HepG2 (cell line): ENCODE measurements around the gene SYT14. TPM values are rescaled to one million over a fixed set of nuclear protein-coding genes. Genes with fewer than 3 reads are reported as not detected.

Experiments
- ATAC-seq: fragments of 200-7000 bp; cut with Tn5 transposase; 3 replicates; pipeline ENCODE4 v1.9.1; 2020; ENCODE audit warnings: mild to moderate bottlenecking, moderate library complexity
- BruUV-seq: library from RNA; stranded (reverse); fragments of 400-500 nt; replicated peaks from 2 replicates; lab custom pipeline; 2021; lab: Mats Ljungman, UMichigan
- CTCF ChIA-PET: fragments of 300-600 bp; formaldehyde crosslinking; extraction: SDS; loops from one replicate; lab custom pipeline; 2021; ENCODE audit warnings: low total read pairs, inconsistent platforms, low intra/inter-chr PET ratio; lab: Yijun Ruan, JAX
- POLR2A ChIA-PET: fragments of 350-600 bp; sonication (Branson Sonifier 250); formaldehyde crosslinking; loops from one replicate; lab custom pipeline; 2020; ENCODE audit warnings: antibody characterized with exemption, inconsistent platforms; lab: Yijun Ruan, JAX
- DNase-seq: peaks from one replicate; pipeline ENCODE4 v3.0.0-alpha.2; 2015; ENCODE audit warnings: low spot score
- FAIRE-seq: peaks from 3 replicates; lab custom pipeline; 2011; peaks lifted over from hg19 to GRCh38; lab: Jason Lieb, UNC
- H2AFZ ChIP-seq: one replicate; pipeline ENCODE4 v1.6.1; 2011; ENCODE audit warnings: low read length, inconsistent platforms
- H3K27ac ChIP-seq: fragments of 300-600 bp; 3 replicates; pipeline ENCODE4 v1.8.0; 2011; ENCODE audit warnings: mixed run types, mild to moderate bottlenecking, mixed read lengths, low read length, inconsistent platforms; ENCODE audit not compliant: insufficient read depth; ENCODE audit errors: extremely low read length
- H3K27me3 ChIP-seq, 2 experiments: fragments of 200-600 bp in 1 of 2; 2 replicates in 1 of 2; 3 replicates in 1 of 2; pipeline versions ENCODE4 v1.6.0 to v1.8.0; 2011; ENCODE audit warnings: low read length in 2 of 2, mild to moderate bottlenecking in 2 of 2, moderate library complexity in 2 of 2, inconsistent platforms in 1 of 2; ENCODE audit not compliant: insufficient read depth in 2 of 2, control insufficient read depth in 1 of 2
- H3K36me3 ChIP-seq, 2 experiments: fragments of 200-600 bp in 1 of 2; replicated peaks in 1 of 2; 2 replicates in 1 of 2; 3 replicates in 1 of 2; pipeline versions ENCODE4 v1.5.1 to v1.8.0; 2011; ENCODE audit warnings: low read length in 2 of 2, inconsistent platforms in 1 of 2; ENCODE audit not compliant: insufficient read depth in 2 of 2, control insufficient read depth in 1 of 2
- H3K4me1 ChIP-seq: 2 replicates; pipeline ENCODE4 v1.5.1; 2012; ENCODE audit warnings: low read length, inconsistent platforms; ENCODE audit not compliant: insufficient read depth
- H3K4me2 ChIP-seq: 2 replicates; pipeline ENCODE4 v1.6.0; 2011; ENCODE audit warnings: low read depth, low read length, inconsistent platforms
- H3K4me3 ChIP-seq, 3 experiments: fragments of 200-600 bp in 1 of 3; sonication (generic), shearing (Covaris generic) in 1 of 3; replicated peaks in 1 of 3; 2 replicates each; pipeline ENCODE4 v1.5.1; 2011 to 2016; ENCODE audit warnings: low read length in 3 of 3, inconsistent platforms in 2 of 3, low read depth in 2 of 3, mild to moderate bottlenecking in 2 of 3, control low read depth in 1 of 3, mixed read lengths in 1 of 3; ENCODE audit not compliant: insufficient read depth in 1 of 3
- H3K79me2 ChIP-seq: one replicate; pipeline ENCODE4 v1.6.1; 2011; ENCODE audit warnings: low read length, inconsistent platforms; ENCODE audit not compliant: insufficient read depth
- H3K9ac ChIP-seq: 2 replicates; pipeline ENCODE4 v1.6.0; 2011; ENCODE audit warnings: mild to moderate bottlenecking, low read depth, low read length, inconsistent platforms; ENCODE audit not compliant: insufficient read depth
- H3K9me3 ChIP-seq: 2 replicates; pipeline ENCODE4 v1.5.1; 2012; ENCODE audit warnings: mild to moderate bottlenecking, low read length
- H4K20me1 ChIP-seq: 2 replicates; pipeline ENCODE4 v1.6.0; 2011; ENCODE audit warnings: inconsistent platforms, mild to moderate bottlenecking, low read length, moderate library complexity; ENCODE audit not compliant: insufficient read depth
- ATF4 ChIP-seq, 2 experiments: fragments of 450-650 bp in 1 of 2; sonication (generic) in 1 of 2; formaldehyde crosslinking; IDR thresholded peaks; 2 replicates each; pipeline versions ENCODE4 v1.5.0 to v1.8.0; 2020 to 2022; ENCODE audit warnings: mild to moderate bottlenecking in 1 of 2, missing genetic modification reagents in 1 of 2
- GABPA ChIP-seq, 2 experiments: IDR thresholded peaks; 2 replicates each; pipeline ENCODE4 v1.6.1; 2011 to 2016; ENCODE audit warnings: low read depth in 2 of 2, low read length in 1 of 2, missing biosample characterization in 1 of 2, missing genetic modification characterization in 1 of 2
- GFI1 ChIP-seq: sonication (generic); formaldehyde crosslinking; IDR thresholded peaks from 2 replicates; pipeline ENCODE4 v1.5.0; 2020; ENCODE audit warnings: missing genetic modification reagents, mild to moderate bottlenecking, borderline replicate concordance
- IKZF5 ChIP-seq: IDR thresholded peaks from 2 replicates; pipeline ENCODE4 v1.6.1; 2018; ENCODE audit warnings: missing genetic modification reagents, mild to moderate bottlenecking, missing compliant biosample characterization
- KLF16 ChIP-seq, 2 experiments: sonication (generic) in 1 of 2; formaldehyde crosslinking in 1 of 2; IDR thresholded peaks; 2 replicates each; pipeline versions ENCODE4 v1.6.1 to v1.8.0; 2016 to 2023; ENCODE audit warnings: missing genetic modification reagents in 2 of 2, missing compliant biosample characterization in 1 of 2
- MATR3 ChIP-seq: sonication (generic); formaldehyde crosslinking; IDR thresholded peaks from 2 replicates; pipeline ENCODE4 v1.4.0; 2020; ENCODE audit warnings: missing genetic modification reagents
- RCOR2 ChIP-seq: IDR thresholded peaks from 2 replicates; pipeline ENCODE4 v1.6.1; 2016; ENCODE audit warnings: missing biosample characterization, missing genetic modification reagents
- TCF12 ChIP-seq, 2 experiments: fragments of 450-650 bp in 1 of 2; sonication (generic) in 1 of 2; formaldehyde crosslinking in 1 of 2; IDR thresholded peaks; 2 replicates each; pipeline versions ENCODE4 v1.6.1 to v1.8.0; 2017 to 2022; ENCODE audit warnings: antibody characterized with exemption in 1 of 2, mild to moderate bottlenecking in 1 of 2, missing genetic modification reagents in 1 of 2, moderate library complexity in 1 of 2
- TRAFD1 ChIP-seq: sonication (generic); formaldehyde crosslinking; IDR thresholded peaks from 2 replicates; pipeline ENCODE4 v1.5.1; 2020; ENCODE audit warnings: missing genetic modification reagents, mild to moderate bottlenecking, borderline replicate concordance
- ZNF484 ChIP-seq: sonication (generic); formaldehyde crosslinking; IDR thresholded peaks from 2 replicates; pipeline ENCODE4 v1.5.1; 2020; ENCODE audit warnings: mild to moderate bottlenecking, low read depth, missing genetic modification reagents, borderline replicate concordance
- WGBS: methylation state at CpG from one replicate; pipeline ENCODE4 v1.1.6; 2017; ENCODE audit warnings: low lambda C conversion rate; 5-methylcytosine and 5-hydroxymethylcytosine counted together
- in situ Hi-C: cut with HindIII; loops from 2 replicates; pipeline ENCODE4 v1.10.0; 2017; ENCODE audit warnings: low pct_unique_long_range_greater_than_20kb; ENCODE audit not compliant: extremely low pct_ligation_motif_present
- intact Hi-C: fragments of 100-400 bp; cut with micrococcal nuclease; formaldehyde crosslinking; loops from one replicate; pipeline ENCODE4 v1.10.0; 2022; ENCODE audit not compliant: unreplicated experiment
- polyA plus RNA-seq, 8 experiments: library from polyadenylated mRNA; depleted of rRNA in 3 of 8; stranded (reverse) in 7 of 8; unstranded in 1 of 8; fragments of >200 nt; fragmentation: Illumina TruSeq in 4 of 8; extraction: Trizol in 4 of 8; gene quantifications; 2 replicates each; pipeline versions ENCODE4 v1.2.1 to v1.2.3, GENCODE V29; 2011 to 2016; ENCODE audit warnings: low read depth in 4 of 8, missing spikeins in 1 of 8, mixed read lengths in 1 of 8; ENCODE audit not compliant: insufficient read depth in 1 of 8
- total RNA-seq, 5 experiments: library from RNA; depleted of rRNA; stranded (reverse); fragments of >200 nt; fragmentation: Illumina TruSeq; extraction: Trizol; gene quantifications; 2 replicates each; pipeline ENCODE4 v1.2.3, GENCODE V29; 2016; ENCODE audit warnings: low read depth in 1 of 5

Gene SYT14
- total and polyA plus RNA-seq, 2 of the 13 experiments (the other 11 are each of a cell fraction or from before 2014, with no cell fraction given) = not detected

GRCh38 chr1:209996348-209996747 is 58.3 kb downstream of the SYT14 start:
- Histone ChIP-seq H3K27me3 (no peaks in the 10 kb centered on the region), H3K27ac (no peak overlapping the region), H3K9me3 (no peaks in the 10 kb centered on the region), H3K4me2 (no peak overlapping the region), H3K79me2 (no peaks in the 10 kb centered on the region), H3K36me3 (no peaks in the 10 kb centered on the region), H4K20me1 (no peaks in the 10 kb centered on the region), H2AFZ (no peak overlapping the region), H3K4me3 (no peak overlapping the region), H3K4me1 (no peaks in the 10 kb centered on the region), H3K9ac (no peak overlapping the region)
- ChIA-PET CTCF (no interaction called here), POLR2A (no interaction called here)
- in situ Hi-C loops = no loop called here
- 0% methylated on average over 2 of the region's 2 CpGs for WGBS
- FAIRE-seq (no peak), DNase-seq (no peak), ATAC-seq (no peak)
- no TSS peak for BruUV-seq
- intact Hi-C loops = no loop called here
- TF ChIP-seq TCF12 (IDR thresholded peaks at IDR 0.05) = no peak
- no peak for TF ChIP-seq TCF12 (CRISPR knock-in tag; IDR thresholded peaks at IDR 0.05)
- no peak for TF ChIP-seq KLF16 (CRISPR knock-in tag; IDR thresholded peaks at IDR 0.05)
- no peak for TF ChIP-seq GFI1 (CRISPR knock-in tag)
- TF ChIP-seq ATF4 (CRISPR knock-in tag; IDR thresholded peaks at IDR 0.05) = no peak
- no peak for TF ChIP-seq GABPA (IDR thresholded peaks at IDR 0.05; ENCODE audit: low read depth, low read length)
- no peak for TF ChIP-seq GABPA (CRISPR knock-in tag; IDR thresholded peaks at IDR 0.05; ENCODE audit: low read depth)
- TF ChIP-seq ZNF484 (CRISPR knock-in tag) = no peak
- TF ChIP-seq IKZF5 = no peak
- no peak for TF ChIP-seq TRAFD1 (CRISPR knock-in tag)
- no peak for TF ChIP-seq RCOR2
- TF ChIP-seq MATR3 (CRISPR knock-in tag) = no peak
